SK-N-MC (cell line): ENCODE data around the gene JAKMIP1.

ENCODE experiments used
- EZH2 ChIP-seq: fragments of 200-600 bp; sonication (generic); IDR thresholded peaks from one replicate; pipeline ENCODE4 v1.6.1; 2017; ENCODE audit warnings: antibody characterized with exemption
- FOXP2 ChIP-seq: optimal IDR thresholded peaks from 2 replicates; pipeline ENCODE3; 2011; ENCODE audit warnings: mild to moderate bottlenecking, moderate library complexity; ENCODE audit not compliant: insufficient read depth; ENCODE audit errors: extremely low read length, control extremely low read depth

- TF ChIP-seq EZH2, result no peak
- TF ChIP-seq FOXP2, result no peak
These were observed 191.5 kb downstream of the JAKMIP1 start for GRCh38 chr4:6008766-6009385.
